Bronchial epithelial cell (primary cell): ENCODE results near the gene ATP8B3. TPM values are rescaled to one million over a fixed set of nuclear protein-coding genes. Genes with fewer than 3 reads are reported as not detected.

ENCODE experiments used
- DNase-seq: peaks from one replicate; pipeline ENCODE4 v3.0.0-alpha.2; 2010; ENCODE audit warnings: low read depth
- FAIRE-seq: peaks from 2 replicates; lab custom pipeline; 2011; peaks lifted over from hg19 to GRCh38; lab: Jason Lieb, UNC
- H3K27me3 ChIP-seq: 2 replicates; pipeline ENCODE4 v1.5.1; 2011; ENCODE audit warnings: low read length; ENCODE audit not compliant: control insufficient read depth, insufficient read depth
- H3K36me3 ChIP-seq: 2 replicates; pipeline ENCODE4 v1.5.1; 2011; ENCODE audit warnings: low read length; ENCODE audit not compliant: control insufficient read depth, insufficient read depth
- H3K4me3 ChIP-seq: 2 replicates; pipeline ENCODE4 v1.5.1; 2011; ENCODE audit warnings: mild to moderate bottlenecking, low read depth, low read length, control low read depth
- total RNA-seq: library from RNA; depleted of rRNA; stranded (reverse); fragments of >200 nt; gene quantifications from 2 replicates; pipeline ENCODE4 v1.2.1, GENCODE V29; 2014
- TF ChIP-seq, protein P1 (sequence below): IDR thresholded peaks from 2 replicates; pipeline ENCODE4 v1.5.1; 2011; ENCODE audit warnings: mild to moderate bottlenecking, moderate library complexity, low read length, control low read depth, inconsistent platforms; ENCODE audit not compliant: insufficient read depth, severe bottlenecking

ATP8B3 gene
- total RNA-seq, 1 donor from 2014 or later: 0.26 TPM

- Histone ChIP-seq H3K27me3 (no peaks in the 10 kb centered on the region), H3K4me3 (no peak overlapping the region), H3K36me3 (peaks cover 14% of the 10 kb centered on the region)
- DNase-seq: no peak
- FAIRE-seq: no peak
- TF ChIP-seq, protein P1, sequence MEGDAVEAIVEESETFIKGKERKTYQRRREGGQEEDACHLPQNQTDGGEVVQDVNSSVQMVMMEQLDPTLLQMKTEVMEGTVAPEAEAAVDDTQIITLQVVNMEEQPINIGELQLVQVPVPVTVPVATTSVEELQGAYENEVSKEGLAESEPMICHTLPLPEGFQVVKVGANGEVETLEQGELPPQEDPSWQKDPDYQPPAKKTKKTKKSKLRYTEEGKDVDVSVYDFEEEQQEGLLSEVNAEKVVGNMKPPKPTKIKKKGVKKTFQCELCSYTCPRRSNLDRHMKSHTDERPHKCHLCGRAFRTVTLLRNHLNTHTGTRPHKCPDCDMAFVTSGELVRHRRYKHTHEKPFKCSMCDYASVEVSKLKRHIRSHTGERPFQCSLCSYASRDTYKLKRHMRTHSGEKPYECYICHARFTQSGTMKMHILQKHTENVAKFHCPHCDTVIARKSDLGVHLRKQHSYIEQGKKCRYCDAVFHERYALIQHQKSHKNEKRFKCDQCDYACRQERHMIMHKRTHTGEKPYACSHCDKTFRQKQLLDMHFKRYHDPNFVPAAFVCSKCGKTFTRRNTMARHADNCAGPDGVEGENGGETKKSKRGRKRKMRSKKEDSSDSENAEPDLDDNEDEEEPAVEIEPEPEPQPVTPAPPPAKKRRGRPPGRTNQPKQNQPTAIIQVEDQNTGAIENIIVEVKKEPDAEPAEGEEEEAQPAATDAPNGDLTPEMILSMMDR: no peak
Observed at GRCh38 chr19:1840541-1841115, 28.6 kb upstream of the ATP8B3 start.

DNA sequence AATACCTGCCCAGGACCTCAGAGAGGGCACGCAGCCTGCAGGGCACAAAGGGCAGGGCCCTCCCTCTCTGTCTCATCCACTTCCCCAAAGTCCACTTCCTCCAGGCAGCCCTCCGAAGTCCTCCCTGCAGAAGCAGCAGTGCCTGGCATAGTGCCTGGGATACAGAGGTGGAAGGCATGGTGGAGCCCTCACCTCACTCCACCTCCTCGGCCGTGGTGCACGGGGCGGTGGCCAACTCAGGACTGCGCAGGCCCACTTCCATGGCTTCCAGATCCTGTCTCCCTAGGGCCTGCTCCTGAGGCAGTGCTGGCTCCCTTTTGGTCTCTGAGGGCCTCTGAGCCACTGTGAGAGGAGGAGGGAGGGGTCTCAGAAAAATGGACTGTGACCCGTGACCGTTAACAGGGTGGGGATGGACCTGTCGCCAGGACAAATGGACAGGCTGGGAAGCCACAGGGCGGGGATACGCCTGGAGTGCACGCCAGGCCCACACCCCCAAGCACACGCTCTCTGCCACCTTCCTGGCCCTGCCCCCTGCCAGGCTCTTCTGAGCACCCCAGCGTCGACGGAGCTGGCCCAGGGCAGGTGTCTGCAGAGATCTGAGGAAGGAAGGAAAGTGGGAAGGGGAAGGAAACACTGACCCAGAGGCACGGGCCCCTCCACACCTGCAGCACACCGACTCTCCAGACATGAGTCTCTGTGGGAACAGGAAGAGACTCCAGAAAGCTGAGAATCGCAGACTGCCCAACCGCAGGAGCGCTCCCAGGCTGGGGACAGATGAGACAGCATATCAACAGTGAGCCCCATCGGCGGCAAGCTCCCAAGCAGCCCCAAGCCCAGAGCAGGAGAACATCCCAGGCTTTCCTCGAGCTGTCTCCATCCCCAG is 27.8 kb upstream of the ATP8B3 start:
- Histone ChIP-seq H3K36me3 (peaks cover 10% of the 10 kb centered on the region), H3K27me3 (no peaks in the 10 kb centered on the region), H3K4me3 (no peak overlapping the region)
- FAIRE-seq (no peak), DNase-seq (no peak)
- TF ChIP-seq, protein P1: no peak

GRCh38 chr19:1837625-1838105 is 25.6 kb upstream of the ATP8B3 start:
- H3K36me3 ChIP-seq: peaks cover 9% of the 10 kb centered on the region
- H3K4me3 ChIP-seq: no peak overlapping the region
- no peak for FAIRE-seq
- no peak for DNase-seq
- TF ChIP-seq, protein P1: peak; percentile 84
- no peaks in the 10 kb centered on the region for H3K27me3 ChIP-seq

DNA sequence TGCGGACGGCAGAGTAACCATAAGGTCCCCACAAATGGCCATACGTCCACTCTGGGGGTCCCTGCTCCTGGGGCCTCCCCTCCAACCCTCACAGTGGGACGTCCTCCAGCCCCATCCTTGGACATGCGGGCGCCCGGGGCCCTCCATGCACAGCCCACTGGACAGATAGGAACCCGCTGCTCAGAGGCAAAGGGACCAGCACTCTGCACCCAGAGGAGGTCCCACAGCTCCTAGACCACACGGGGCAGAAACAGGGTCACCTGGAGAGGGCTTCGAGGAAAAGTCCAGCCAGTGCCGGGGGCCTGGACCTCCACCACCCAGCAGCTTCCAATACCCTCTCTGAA is 25.1 kb upstream of the ATP8B3 start:
- Histone ChIP-seq H3K27me3 (no peaks in the 10 kb centered on the region), H3K4me3 (no peak overlapping the region), H3K36me3 (peaks cover 7% of the 10 kb centered on the region)
- TF ChIP-seq, protein P1: no peak
- no peak for DNase-seq
- FAIRE-seq: no peak

DNA sequence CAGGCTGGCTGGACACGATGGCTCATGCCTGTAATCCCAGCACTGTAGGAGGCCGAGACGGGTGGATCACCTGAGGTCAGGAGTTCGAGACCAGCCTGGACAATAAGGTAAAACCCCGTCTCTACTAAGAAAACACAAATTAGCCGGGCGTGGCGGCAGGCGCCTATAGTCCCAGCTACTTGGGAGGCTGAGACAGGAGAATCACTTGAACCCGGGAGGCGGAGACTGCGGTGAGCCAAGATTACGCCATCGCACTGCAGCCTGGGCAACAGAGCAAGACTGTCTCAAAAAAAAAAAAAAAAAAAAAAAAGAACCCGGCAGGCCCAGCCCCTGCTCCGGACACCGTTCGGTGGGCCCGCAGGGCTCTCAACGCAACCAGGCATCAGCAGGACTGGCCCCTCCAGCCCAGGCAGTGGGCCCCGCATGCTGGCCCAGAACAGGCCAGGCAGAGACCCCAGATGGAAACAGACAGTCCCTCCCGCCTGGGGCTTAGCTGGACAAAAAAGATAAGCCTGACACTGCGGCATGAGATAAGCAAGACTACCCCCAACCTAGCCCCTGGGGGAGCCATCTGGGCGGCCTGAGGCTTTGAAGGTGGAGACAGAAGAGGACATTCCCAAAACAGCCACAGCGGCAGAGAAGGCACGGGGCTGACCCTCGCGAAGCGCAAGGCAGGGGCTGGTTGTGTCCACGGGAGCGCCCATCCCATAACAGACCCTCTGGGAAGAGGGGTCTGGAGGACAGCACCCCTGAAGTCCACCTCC is 24.6 kb upstream of the ATP8B3 start:
- peaks cover 8% of the 10 kb centered on the region for H3K36me3 ChIP-seq
- DNase-seq: no peak
- TF ChIP-seq, protein P1: no peak
- H3K4me3 ChIP-seq: no peak overlapping the region
- no peak for FAIRE-seq
- H3K27me3 ChIP-seq: no peaks in the 10 kb centered on the region
